MG63 (cell line): ENCODE data around the gene SLC30A9. TPM values are rescaled to one million over a fixed set of nuclear protein-coding genes. Genes with fewer than 3 reads are reported as not detected.

Experiments
- DNase-seq: peaks from one replicate; pipeline ENCODE4 v3.0.0-alpha.2; 2020
- H3K27me3 ChIP-seq: fragments of 250-450 bp; sonication (Bioruptor Pico); 2 replicates; pipeline ENCODE4 v1.5.1; 2020; ENCODE audit warnings: mild to moderate bottlenecking, moderate library complexity
- H3K36me3 ChIP-seq: fragments of 250-450 bp; sonication (Bioruptor Pico); 2 replicates; pipeline ENCODE4 v1.5.1; 2020; ENCODE audit warnings: mild to moderate bottlenecking, moderate library complexity
- H3K4me3 ChIP-seq: fragments of 250-450 bp; sonication (Bioruptor Pico); 2 replicates; pipeline ENCODE4 v1.5.1; 2020; ENCODE audit warnings: mild to moderate bottlenecking, moderate library complexity
- H3K9me3 ChIP-seq: fragments of 250-450 bp; sonication (Bioruptor Pico); 2 replicates; pipeline ENCODE4 v1.5.1; 2020; ENCODE audit warnings: mild to moderate bottlenecking, moderate library complexity
- total RNA-seq: library from RNA; depleted of rRNA; stranded (reverse); fragments of >200 nt; shearing (Covaris generic); gene quantifications from 2 replicates; pipeline ENCODE4 v1.2.3, GENCODE V29; 2014; ENCODE audit warnings: low replicate concordance; rRNA removed

SLC30A9 gene
- total RNA-seq, 1 experiment from 2014 or later, result 16.3 TPM

GRCh38 chr4:42080306-42080705 is 90.0 kb downstream of the SLC30A9 start:
- Histone ChIP-seq H3K9me3 (no peaks in the 10 kb centered on the region), H3K27me3 (no peaks in the 10 kb centered on the region), H3K36me3 (no peaks in the 10 kb centered on the region), H3K4me3 (no peak overlapping the region)
- no peak for DNase-seq

DNA sequence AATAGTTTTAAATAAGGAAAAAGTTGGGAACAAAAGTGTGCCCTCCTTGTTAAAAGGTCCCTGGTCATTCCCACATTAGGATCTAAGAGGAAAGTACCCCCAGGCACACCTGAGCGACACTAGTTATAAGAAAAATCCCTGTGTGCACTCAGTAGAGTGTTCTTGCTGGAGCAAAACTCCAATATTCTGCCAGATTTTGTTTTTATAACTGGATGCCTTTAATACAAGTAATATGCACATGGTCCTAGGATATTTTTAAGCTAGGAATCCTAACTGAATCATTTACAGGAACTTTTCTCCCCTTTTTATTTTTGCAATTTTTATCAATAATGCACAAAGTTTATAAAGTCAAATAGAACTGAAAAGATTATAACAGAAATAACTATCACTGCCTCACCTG is 93.5 kb downstream of the SLC30A9 start:
- Histone ChIP-seq H3K9me3 (no peaks in the 10 kb centered on the region), H3K27me3 (no peaks in the 10 kb centered on the region), H3K4me3 (no peak overlapping the region), H3K36me3 (no peaks in the 10 kb centered on the region)
- no peak for DNase-seq

DNA sequence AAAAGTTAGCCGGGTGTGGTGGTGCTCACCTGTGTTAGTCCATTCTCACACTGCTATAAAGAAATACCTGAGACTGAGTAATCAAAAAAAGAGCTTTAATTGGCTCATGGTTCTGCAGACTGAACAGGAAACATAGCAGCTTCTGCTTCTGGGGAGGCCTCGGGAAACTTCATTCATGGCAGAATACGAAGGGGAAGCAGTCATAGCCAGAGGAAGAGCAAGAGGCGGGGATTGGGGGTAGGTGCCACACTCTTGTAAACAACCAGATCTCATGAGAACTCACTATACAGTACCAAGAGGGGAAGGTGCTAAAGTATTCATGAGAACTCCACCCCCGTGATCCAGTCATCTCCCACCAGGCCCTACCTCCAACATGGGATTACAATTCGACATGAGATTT is 98.1 kb downstream of the SLC30A9 start:
- H3K36me3 ChIP-seq, result no peaks in the 10 kb centered on the region

DNA sequence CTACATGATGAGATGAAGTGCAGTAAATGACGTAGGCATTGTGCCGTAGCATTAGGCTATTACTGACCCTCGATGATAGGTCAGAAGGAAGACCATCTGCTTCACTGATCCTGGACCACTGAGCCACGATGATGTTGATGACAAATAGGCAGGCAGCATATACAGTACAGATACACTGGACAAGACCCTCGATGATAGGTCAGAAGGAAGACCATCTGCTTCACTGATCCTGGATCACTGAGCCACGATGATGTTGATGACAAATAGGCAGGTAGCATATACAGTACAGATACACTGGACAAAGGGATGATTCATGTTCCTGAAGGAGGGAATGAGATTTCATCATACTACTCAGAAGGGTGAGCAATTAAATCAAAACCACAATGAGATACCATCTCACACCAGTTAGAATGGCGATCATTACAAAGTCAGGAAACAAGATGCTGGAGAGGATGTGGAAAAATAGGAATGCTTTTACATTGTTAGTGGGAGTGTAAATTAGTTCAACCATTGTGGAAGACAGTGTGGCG is 111.2 kb downstream of the SLC30A9 start:
- Histone ChIP-seq H3K4me3 (no peak overlapping the region), H3K36me3 (no peaks in the 10 kb centered on the region), H3K9me3 (no peaks in the 10 kb centered on the region), H3K27me3 (no peaks in the 10 kb centered on the region)
- DNase-seq, result no peak

More for the DNA sequence above, 98.1 kb downstream of the SLC30A9 start:
- DNase-seq, result no peak
- Histone ChIP-seq H3K27me3 (no peaks in the 10 kb centered on the region), H3K4me3 (no peak overlapping the region), H3K9me3 (no peaks in the 10 kb centered on the region)

DNA sequence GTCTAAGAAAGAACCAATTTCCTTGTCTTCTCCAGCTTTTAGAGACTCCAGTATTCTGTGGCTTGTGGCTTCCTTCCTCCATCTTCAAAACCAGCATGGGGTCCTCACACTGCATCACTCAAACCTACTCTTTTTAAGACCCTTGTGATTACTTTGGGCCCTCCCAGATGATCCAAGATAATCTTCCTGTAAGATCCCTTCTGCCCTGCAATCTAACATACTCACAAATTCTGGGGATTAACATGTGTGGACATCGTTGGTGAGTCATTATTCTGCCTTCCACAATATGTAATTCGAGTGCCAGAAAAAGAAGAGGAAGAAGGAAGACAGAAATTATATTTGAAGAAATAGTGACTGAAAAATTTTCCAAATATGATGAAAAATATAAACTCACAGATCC is 114.2 kb downstream of the SLC30A9 start:
- DNase-seq, result peak; percentile 6
- Histone ChIP-seq H3K36me3 (no peaks in the 10 kb centered on the region), H3K9me3 (no peaks in the 10 kb centered on the region), H3K27me3 (no peaks in the 10 kb centered on the region), H3K4me3 (no peak overlapping the region)

- Histone ChIP-seq H3K27me3 (no peaks in the 10 kb centered on the region), H3K9me3 (no peaks in the 10 kb centered on the region), H3K4me3 (no peak overlapping the region), H3K36me3 (no peaks in the 10 kb centered on the region)
- DNase-seq, result peak; percentile 32
These were observed 122.5 kb downstream of the SLC30A9 start for GRCh38 chr4:42112846-42113245.

- H3K36me3 ChIP-seq, result no peaks in the 10 kb centered on the region
These were observed 129.6 kb downstream of the SLC30A9 start for GRCh38 chr4:42119886-42120285.

DNA sequence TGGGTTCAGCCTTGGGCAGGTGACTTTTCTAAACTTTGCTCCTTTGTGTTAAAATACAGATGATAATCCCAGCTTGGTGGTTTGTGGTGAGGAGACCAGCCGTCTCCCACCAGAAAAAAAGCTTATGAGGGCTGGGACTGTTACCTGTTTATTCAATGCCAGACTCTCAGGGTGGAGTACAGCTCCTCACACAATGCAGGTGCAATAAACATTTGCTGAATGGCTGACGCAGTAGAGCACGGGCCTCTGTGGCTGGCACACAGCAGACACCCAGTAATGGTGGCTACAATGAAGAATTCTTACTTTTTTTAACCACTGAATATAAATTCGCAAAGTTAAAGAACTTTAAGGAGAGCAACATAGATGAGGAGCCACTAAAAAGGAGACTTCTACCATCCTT is 131.9 kb downstream of the SLC30A9 start:
- no peaks in the 10 kb centered on the region for H3K9me3 ChIP-seq
- no peaks in the 10 kb centered on the region for H3K27me3 ChIP-seq
- no peak overlapping the region for H3K4me3 ChIP-seq
- no peak for DNase-seq
- no peaks in the 10 kb centered on the region for H3K36me3 ChIP-seq

More at GRCh38 chr4:42119886-42120285, 129.6 kb downstream of the SLC30A9 start:
- Histone ChIP-seq H3K4me3 (no peak overlapping the region), H3K9me3 (no peaks in the 10 kb centered on the region), H3K27me3 (no peaks in the 10 kb centered on the region)
- DNase-seq, result no peak

DNA sequence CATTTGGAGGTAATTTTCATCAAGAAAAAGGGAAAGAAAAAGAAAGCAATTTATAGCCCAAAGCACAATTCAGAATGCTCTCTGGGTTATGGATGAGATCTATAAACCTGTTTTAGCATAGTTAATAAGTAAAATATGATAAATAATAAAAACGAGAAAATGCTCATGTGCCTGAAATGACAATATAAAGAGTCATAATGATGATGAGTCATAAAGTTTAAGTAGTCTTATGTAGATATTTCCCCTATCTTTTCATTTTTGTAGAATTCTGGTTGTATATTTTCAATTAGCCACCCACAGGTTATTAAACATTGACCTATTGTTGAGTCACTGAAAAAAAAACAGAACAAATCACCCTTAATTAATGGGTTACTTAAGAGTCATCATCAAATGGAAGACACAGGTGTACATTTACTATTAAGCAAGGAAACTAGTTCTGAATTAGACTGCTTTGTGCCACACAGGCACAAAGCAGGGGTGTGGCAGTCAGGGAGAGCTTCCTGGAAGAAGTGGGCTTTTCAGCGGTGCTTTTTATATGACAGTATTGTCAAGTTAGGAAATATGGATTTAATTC is 132.8 kb downstream of the SLC30A9 start:
- Histone ChIP-seq H3K4me3 (no peak overlapping the region), H3K27me3 (no peaks in the 10 kb centered on the region), H3K36me3 (no peaks in the 10 kb centered on the region), H3K9me3 (no peaks in the 10 kb centered on the region)
- DNase-seq, result no peak

DNA sequence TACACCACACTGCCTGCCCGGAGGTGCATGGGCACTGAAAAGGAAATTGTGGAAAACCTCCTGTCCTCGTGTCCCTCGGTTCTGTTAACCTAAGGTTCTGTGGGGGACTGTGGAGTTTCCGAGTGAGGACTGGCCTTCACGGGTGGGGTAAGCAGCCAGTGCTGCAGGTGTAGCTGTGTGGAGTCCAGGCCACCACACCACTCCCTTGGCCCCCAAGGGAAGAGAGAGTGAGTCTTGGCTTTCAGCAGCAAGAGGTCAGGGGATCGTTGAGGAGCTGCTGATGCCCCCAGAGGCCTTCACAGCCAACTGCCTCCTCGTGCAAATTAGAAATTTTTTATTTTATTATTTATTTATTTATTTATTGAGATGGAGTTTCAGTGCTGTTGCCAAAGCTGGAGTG is 141.8 kb downstream of the SLC30A9 start:
- DNase-seq, result no peak
- no peaks in the 10 kb centered on the region for H3K27me3 ChIP-seq
- H3K9me3 ChIP-seq, result no peaks in the 10 kb centered on the region
- H3K36me3 ChIP-seq, result no peaks in the 10 kb centered on the region
- no peak overlapping the region for H3K4me3 ChIP-seq

GRCh38 chr4:42133006-42133405 is 142.7 kb downstream of the SLC30A9 start:
- no peaks in the 10 kb centered on the region for H3K27me3 ChIP-seq
- H3K36me3 ChIP-seq, result no peaks in the 10 kb centered on the region
- no peak for DNase-seq
- H3K9me3 ChIP-seq, result no peaks in the 10 kb centered on the region
- no peak overlapping the region for H3K4me3 ChIP-seq

GRCh38 chr4:42136371-42136770 is 146.0 kb downstream of the SLC30A9 start:
- DNase-seq, result no peak
- H3K27me3 ChIP-seq, result no peaks in the 10 kb centered on the region
- no peaks in the 10 kb centered on the region for H3K9me3 ChIP-seq
- no peaks in the 10 kb centered on the region for H3K36me3 ChIP-seq
- no peak overlapping the region for H3K4me3 ChIP-seq

Other genes starting within 250 kb of the SLC30A9 start
- gene PHOX2B, start 241.8 kb upstream of the SLC30A9 start, total RNA-seq, result not detected in 2 replicates
- gene TMEM33, start 55.1 kb upstream of the SLC30A9 start, total RNA-seq, result 28.1 and 37.9 TPM in 2 replicates
- gene DCAF4L1, start 8.8 kb upstream of the SLC30A9 start, total RNA-seq, result 0.03 and 0.37 TPM in 2 replicates
- 0.12 and 0.16 TPM in 2 replicates for gene BEND4, start 162.1 kb downstream of the SLC30A9 start, total RNA-seq